GM18873 (cell line): Measurements from ENCODE around the gene NOL4L.

Experiments
- ATAC-seq: cut with Tn5 transposase; IDR thresholded peaks from one replicate; pipeline ENCODE4 v1.9.1; 2021; ENCODE audit warnings: mild to moderate bottlenecking, moderate library complexity, moderate number of reproducible peaks; ENCODE audit not compliant: unreplicated experiment, low FRiP score

NOL4L gene

GRCh38 chr20:32451340-32451681 lies 133.8 kb downstream of the NOL4L start:
- no peak for ATAC-seq

- no peak for ATAC-seq
These were observed 134.6 kb downstream of the NOL4L start for GRCh38 chr20:32450484-32451061.

GRCh38 chr20:32449890-32450401 lies 135.2 kb downstream of the NOL4L start:
- ATAC-seq = no peak

- ATAC-seq = no peak
These were observed 135.9 kb downstream of the NOL4L start for GRCh38 chr20:32449057-32449889.

- no peak for ATAC-seq
These were observed 136.7 kb downstream of the NOL4L start for GRCh38 chr20:32448306-32449056.

GRCh38 chr20:32447136-32448027 lies 137.8 kb downstream of the NOL4L start:
- no peak for ATAC-seq

- no peak for ATAC-seq
These were observed 138.6 kb downstream of the NOL4L start for GRCh38 chr20:32446301-32447100.

- no peak for ATAC-seq
These were observed 139.4 kb downstream of the NOL4L start for GRCh38 chr20:32445539-32446273.

- ATAC-seq = no peak
These were observed 140.5 kb downstream of the NOL4L start for GRCh38 chr20:32444474-32445220.

GRCh38 chr20:32443386-32443974 lies 141.7 kb downstream of the NOL4L start:
- no peak for ATAC-seq

- ATAC-seq = no peak
These were observed 142.3 kb downstream of the NOL4L start for GRCh38 chr20:32442630-32443373.

- ATAC-seq = no peak
These were observed 143.5 kb downstream of the NOL4L start for GRCh38 chr20:32441638-32442037.

GRCh38 chr20:32440758-32441078 lies 144.4 kb downstream of the NOL4L start:
- ATAC-seq = no peak

- no peak for ATAC-seq
These were observed 144.9 kb downstream of the NOL4L start for GRCh38 chr20:32440069-32440757.

- no peak for ATAC-seq
These were observed 145.9 kb downstream of the NOL4L start for GRCh38 chr20:32439132-32439829.

GRCh38 chr20:32438331-32438858 lies 146.7 kb downstream of the NOL4L start:
- ATAC-seq = no peak
